Lower lobe of right lung (tissue), 2 donors: ENCODE data around the gene ZNF774. TPM values are rescaled to one million over a fixed set of nuclear protein-coding genes. Genes with fewer than 3 reads are reported as not detected.
"Not testable (repeated sequence)": the region's sequence is repeated elsewhere in the genome, so short reads cannot be mapped to it uniquely, and the experiment has no call there.

Experiments
- ATAC-seq, 2 donors: fragments of 200-7000 bp; cut with Tn5 transposase; one replicate each; pipeline ENCODE4 v1.9.1; 2020 to 2022; ENCODE audit warnings: mild to moderate bottlenecking in 2 of 2, moderate library complexity in 2 of 2
- DNase-seq: peaks from one replicate; pipeline ENCODE4 v3.0.0-alpha.2; 2020
- H3K27ac ChIP-seq: fragments of 200-600 bp; one replicate; pipeline ENCODE4 v1.8.0; 2022
- H3K27me3 ChIP-seq: fragments of 200-600 bp; one replicate; pipeline ENCODE4 v1.8.0; 2022; ENCODE audit warnings: low read depth
- H3K36me3 ChIP-seq: fragments of 200-600 bp; one replicate; pipeline ENCODE4 v1.8.0; 2022; ENCODE audit warnings: mild to moderate bottlenecking
- H3K4me1 ChIP-seq: fragments of 200-600 bp; one replicate; pipeline ENCODE4 v1.8.0; 2022
- H3K4me3 ChIP-seq: fragments of 200-600 bp; one replicate; pipeline ENCODE4 v1.8.0; 2022; ENCODE audit warnings: mild to moderate bottlenecking
- H3K9me3 ChIP-seq: fragments of 200-600 bp; one replicate; pipeline ENCODE4 v1.8.0; 2022
- CTCF ChIP-seq: fragments of 200-600 bp; IDR thresholded peaks from one replicate; pipeline ENCODE4 v1.8.0; 2022; ENCODE audit warnings: antibody characterized with exemption, mild to moderate bottlenecking
- intact Hi-C: fragments of 100-400 bp; cut with DNase I; formaldehyde crosslinking; loops from one replicate; pipeline ENCODE4 v1.11.0; 2022
- total RNA-seq: library from RNA; stranded (reverse); fragmentation: NEBNext Ultra II Directional; extraction: Animal tissue kit (Norgen Biotek cat#: 25700); gene quantifications from one replicate; pipeline ENCODE4 v1.2.1, GENCODE V29; 2021
- donor health status: DM: no; HTN: yes; CAD: no; lungs with severe emphysema.

Gene ZNF774
- total RNA-seq, 1 donor from 2014 or later: 5.5 TPM

GRCh38 chr15:90407871-90408317, 55.8 kb downstream of the ZNF774 start:
- TF ChIP-seq CTCF: no peak
- Histone ChIP-seq H3K4me1 (peaks cover 86% of the 10 kb centered on the region), H3K27ac (peak overlapping the region; percentile 34), H3K27me3 (no peaks in the 10 kb centered on the region), H3K36me3 (no peaks in the 10 kb centered on the region), H3K9me3 (no peaks in the 10 kb centered on the region), H3K4me3 (no peak overlapping the region)
- DNase-seq (no peak), ATAC-seq (peak; percentile 46 to 65)
- intact Hi-C loops: no loop called here

GRCh38 chr15:90408657-90409056, 56.6 kb downstream of the ZNF774 start:
- Histone ChIP-seq H3K4me1 (peaks cover 86% of the 10 kb centered on the region), H3K4me3 (no peak overlapping the region), H3K36me3 (no peaks in the 10 kb centered on the region), H3K27ac (no peak overlapping the region), H3K9me3 (no peaks in the 10 kb centered on the region), H3K27me3 (no peaks in the 10 kb centered on the region)
- DNase-seq (no peak), ATAC-seq (no peak)
- no peak for TF ChIP-seq CTCF
- intact Hi-C loops: no loop called here

GRCh38 chr15:90409587-90409986, 57.5 kb downstream of the ZNF774 start:
- H3K9me3 ChIP-seq, H3K36me3 ChIP-seq, H3K27me3 ChIP-seq, H3K27ac ChIP-seq, intact Hi-C loops, ATAC-seq, H3K4me3 ChIP-seq, DNase-seq: not testable (repeated sequence)
- peaks cover 88% of the 10 kb centered on the region for H3K4me1 ChIP-seq

- ATAC-seq, intact Hi-C loops, H3K9me3 ChIP-seq, H3K36me3 ChIP-seq, H3K4me3 ChIP-seq, DNase-seq, H3K27me3 ChIP-seq, H3K27ac ChIP-seq: not testable (repeated sequence)
- peaks cover 89% of the 10 kb centered on the region for H3K4me1 ChIP-seq
These were observed 58.2 kb downstream of the ZNF774 start for GRCh38 chr15:90410316-90410715.

GRCh38 chr15:90411176-90411575, 59.1 kb downstream of the ZNF774 start:
- Histone ChIP-seq H3K36me3 (peaks cover 4% of the 10 kb centered on the region), H3K9me3 (no peaks in the 10 kb centered on the region), H3K27me3 (no peaks in the 10 kb centered on the region), H3K4me1 (peaks cover 86% of the 10 kb centered on the region), H3K4me3 (no peak overlapping the region), H3K27ac (peak overlapping the region; percentile 74)
- intact Hi-C loops: no loop called here
- ATAC-seq (no peak), DNase-seq (no peak)
- TF ChIP-seq CTCF: no peak

Other genes starting within 250 kb of the ZNF774 start
- gene IDH2, start 249.8 kb upstream of the ZNF774 start, total RNA-seq: 46.7 TPM
- 48.1 TPM for gene SEMA4B, start 151.0 kb upstream of the ZNF774 start, total RNA-seq
- 80.8 TPM for gene CIB1, start 118.3 kb upstream of the ZNF774 start, total RNA-seq
- 13.1 TPM for gene GDPGP1, start 118.1 kb upstream of the ZNF774 start, total RNA-seq
- not detected for gene TTLL13, start 102.7 kb upstream of the ZNF774 start, total RNA-seq
- 73.4 TPM for gene NGRN, start 86.6 kb upstream of the ZNF774 start, total RNA-seq
- gene IQGAP1, start 36.0 kb downstream of the ZNF774 start, total RNA-seq: 265 TPM
- 40.6 TPM for gene CRTC3, start 177.6 kb downstream of the ZNF774 start, total RNA-seq